Hippocampal formation (tissue), 2 donors: ENCODE results near the gene FHIT.

Experiments used
- DNase-seq, 2 donors: peaks; one replicate each; lab custom pipeline; 2025; lab: John Stamatoyannopoulos, UW

FHIT gene

GRCh38 chr3:59766200-59766872 is 1484.9 kb downstream of the FHIT start:
- DNase-seq = no peak

DNA sequence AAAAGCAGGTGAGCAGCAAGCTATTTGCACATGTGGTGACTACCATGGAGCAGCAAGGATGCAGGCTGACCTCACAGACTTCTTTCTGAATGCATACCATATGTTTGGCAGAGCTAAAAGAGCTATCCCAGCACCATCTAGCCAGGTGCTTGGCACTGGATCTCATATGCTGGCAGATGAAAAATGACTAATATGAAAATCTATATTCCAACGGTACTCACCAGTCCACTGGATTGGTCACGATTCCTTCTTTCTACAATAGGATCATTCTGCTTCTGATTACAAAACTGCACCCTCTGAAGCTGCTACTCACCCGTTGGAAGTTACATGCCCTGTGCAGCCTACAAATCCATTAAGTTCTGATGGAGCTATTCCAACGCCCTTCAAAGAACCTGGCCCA is 1487.1 kb downstream of the FHIT start:
- DNase-seq = no peak

DNA sequence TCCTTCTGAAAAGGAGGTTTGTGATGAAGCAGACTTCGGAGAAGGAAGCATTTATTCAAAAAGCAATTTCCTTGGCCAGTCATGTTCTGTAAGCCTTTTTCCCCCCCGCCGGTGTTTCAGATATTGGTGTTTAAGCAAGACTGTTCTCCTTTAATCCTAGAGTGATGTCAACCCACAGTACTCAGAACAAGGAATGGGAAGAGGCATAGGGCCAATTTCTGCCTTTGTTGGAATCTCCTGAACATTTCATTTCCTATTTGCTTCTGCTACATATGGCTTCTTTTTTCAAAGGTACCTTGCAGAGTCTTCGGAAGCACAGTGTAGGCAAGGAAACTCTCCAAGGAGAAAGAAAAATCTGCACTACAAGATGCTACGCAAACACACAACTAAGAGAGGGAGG is 1488.3 kb downstream of the FHIT start:
- no peak for DNase-seq

DNA sequence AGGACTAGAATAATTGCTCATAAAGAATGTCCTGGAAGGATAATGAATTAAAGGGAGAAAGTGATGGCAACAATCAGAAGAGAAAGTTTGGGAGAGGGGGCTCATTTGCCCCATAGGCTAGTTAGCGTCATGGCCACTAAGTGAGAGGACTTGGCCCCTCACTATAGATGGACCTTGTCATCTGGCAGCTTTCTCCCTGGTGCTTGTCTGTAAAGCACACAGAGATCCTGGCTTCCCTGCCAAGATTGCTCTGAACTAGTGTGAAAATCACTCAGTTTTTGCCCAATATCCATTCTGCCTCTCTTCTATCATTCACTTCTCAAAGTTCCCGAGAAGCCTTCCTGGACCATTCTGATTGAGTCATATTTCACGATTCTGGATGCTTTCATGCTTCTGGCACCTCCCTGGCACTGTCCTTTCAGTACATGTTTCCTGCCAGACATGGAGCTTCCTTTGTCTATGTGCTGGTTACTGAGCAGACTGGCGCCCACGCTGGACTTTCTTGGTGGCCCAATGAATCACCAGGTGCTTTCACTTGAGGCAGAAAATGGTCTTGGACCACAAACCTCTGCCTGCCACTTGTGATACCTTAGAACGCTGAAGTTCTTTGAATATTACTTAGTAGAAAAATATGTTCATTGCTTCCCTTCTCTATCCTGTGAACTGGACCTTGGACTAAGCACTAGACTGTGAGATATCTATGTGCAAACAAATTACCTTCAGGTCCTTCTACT is 1491.8 kb downstream of the FHIT start:
- no peak for DNase-seq

DNA sequence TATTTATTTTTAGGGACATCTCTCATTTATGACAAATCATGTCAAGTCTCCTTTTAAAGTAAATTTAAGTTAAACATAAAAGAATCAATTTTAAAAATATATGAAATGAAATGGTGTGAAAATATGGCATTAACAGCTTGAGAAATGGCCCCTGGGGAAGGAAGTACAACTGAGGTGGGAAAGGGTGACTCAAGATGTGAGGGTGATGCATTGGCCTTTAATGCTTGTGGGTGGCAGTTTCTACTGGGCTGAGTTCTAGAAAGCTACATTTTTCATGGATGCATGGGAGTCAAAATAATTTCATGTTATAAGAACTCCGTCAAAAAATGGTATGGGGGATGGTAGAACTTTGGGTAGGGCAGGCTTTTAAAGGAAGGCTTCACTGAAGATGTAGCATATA is 1492.6 kb downstream of the FHIT start:
- DNase-seq = no peak

GRCh38 chr3:59756934-59757333 is 1494.3 kb downstream of the FHIT start:
- DNase-seq = no peak

DNA sequence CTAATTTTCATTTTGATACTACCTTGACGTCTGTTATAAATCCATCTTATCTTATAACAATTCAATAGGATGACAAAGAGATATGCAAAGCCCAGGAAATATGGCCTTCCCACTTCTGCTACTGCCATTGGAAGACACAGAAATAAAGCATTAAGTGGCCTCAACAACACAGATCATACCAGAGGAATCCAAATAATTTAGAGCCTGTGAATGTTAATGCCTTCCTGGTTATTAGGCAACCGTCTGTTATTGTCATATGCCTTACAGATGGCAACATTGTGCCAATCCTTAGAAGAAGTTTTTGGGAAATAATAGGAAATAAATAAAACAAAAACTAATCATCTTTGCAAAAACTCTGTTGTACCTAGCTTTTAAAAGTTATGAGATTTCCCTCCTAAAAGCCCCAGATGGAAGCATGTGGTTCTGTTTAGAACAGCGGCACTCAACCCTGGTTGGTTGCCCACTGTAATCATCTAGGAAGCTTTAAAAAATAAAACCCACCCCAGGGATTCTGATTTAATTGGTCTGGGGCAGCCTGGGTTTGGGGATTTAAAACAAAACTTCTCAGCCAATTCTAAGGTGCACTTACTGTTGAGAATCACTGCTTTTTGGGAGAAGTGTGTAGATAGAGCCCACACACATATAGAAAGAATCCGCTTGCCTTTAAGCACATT is 1496.7 kb downstream of the FHIT start:
- DNase-seq = no peak

DNA sequence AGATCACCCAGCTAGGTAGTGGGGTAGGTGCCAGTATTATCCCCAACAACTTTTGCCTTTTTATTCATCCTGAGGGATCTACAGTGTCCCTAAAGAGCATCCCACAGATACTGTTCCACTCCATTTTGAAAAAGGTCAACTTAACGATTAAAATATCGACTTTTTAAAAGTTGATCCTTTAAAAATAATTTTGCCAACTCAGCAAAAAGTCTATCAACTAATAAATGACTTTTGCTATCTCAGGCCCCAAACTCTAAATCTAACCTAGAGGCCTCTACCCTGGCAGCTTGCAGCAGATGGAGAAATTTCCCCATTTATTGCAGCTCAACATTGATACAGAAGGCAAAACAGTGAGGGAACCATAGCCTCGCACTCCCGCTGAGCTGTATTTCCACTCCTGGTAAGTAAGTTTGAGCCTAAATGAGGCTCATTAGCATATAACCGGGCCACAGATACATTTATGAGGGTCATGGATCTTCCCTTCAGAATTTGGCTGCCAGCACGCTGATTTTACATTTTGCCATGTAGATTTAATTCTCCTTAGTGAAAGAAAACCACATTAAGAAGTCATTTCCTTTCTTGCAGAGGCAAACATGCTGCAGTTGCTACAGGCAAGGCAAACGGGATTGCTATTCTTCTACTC is 1497.3 kb downstream of the FHIT start:
- DNase-seq = no peak

GRCh38 chr3:59752925-59753324 is 1498.3 kb downstream of the FHIT start:
- no peak for DNase-seq

DNA sequence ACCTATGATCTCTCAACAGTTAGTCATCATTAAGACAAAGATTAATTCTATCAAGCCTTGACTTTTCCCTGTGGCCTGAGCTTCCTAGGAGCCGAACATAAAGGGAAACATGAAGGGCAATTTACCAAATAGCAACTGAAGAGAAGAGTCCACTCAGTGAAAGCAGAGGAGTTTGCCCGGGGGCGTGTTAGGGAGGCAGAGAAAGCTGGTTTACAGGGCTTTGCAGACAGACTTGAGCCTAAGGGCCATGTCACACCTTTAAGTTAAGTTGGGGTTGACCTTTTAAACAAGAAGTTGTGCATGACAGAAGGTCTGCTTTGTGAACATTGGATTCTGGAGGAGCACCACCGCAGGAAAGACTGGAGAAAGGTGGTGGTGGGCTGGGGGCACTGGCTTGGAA is 1499.6 kb downstream of the FHIT start:
- DNase-seq = no peak

DNA sequence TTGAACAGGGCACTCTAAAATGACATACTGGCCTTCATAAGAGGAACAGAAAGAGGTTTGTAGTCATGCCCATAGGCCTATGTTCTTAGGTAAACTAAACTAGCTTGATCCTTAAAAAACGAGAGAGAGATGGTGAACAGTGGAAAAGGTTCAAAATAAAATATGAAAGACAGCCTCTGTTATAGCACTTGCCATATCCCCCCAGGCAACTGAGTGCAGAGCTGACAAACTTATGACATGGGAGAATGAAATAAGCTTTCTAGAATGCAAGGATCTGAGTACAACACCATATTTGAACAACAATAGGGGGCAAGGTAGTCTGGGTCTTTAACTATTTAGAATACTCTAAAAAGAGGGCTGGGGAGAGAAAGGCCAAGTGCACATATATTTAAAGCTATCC is 1500.9 kb downstream of the FHIT start:
- no peak for DNase-seq

DNA sequence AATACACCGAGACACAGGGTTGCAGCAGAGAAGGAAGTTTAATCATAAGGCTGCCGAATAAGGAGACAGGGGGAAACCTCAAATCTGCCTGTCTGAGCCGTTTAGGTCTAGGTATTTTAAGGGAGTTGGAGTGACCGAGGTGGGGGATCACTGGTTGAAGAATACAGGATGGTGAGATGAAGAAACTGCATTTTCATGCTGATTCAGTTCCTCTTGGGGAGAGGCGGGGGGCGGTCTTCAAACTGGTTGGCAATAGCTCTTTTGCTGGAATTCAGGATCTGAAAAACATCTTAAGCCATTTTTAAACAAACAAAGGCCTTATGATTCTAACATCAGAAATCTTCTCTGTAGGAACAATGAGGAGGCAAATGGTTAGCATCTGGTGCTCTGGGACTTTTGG is 1502.0 kb downstream of the FHIT start:
- DNase-seq = no peak

GRCh38 chr3:59746585-59746984 is 1504.7 kb downstream of the FHIT start:
- DNase-seq = no peak

DNA sequence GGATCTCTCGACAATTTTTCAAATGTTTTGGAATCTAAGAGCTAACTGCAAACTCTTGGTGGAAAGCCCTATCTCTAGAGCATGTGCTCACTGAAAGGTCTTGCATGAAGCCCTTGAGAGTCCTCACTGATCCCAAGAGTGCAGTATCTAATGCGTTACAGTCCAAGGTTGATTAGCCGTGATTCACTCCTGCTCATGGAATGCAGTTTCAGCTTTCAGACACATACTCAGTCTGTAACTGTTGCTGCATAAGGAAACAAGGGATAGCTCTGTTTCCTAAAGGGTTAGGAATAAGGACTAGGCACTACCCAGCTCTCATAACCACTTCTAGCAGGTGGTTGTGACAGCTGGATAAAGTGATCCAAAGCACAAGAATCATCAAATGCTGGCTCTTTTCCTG is 1514.0 kb downstream of the FHIT start:
- no peak for DNase-seq

- DNase-seq = no peak
These were observed 1517.2 kb downstream of the FHIT start for GRCh38 chr3:59734061-59734460.

- no peak for DNase-seq
These were observed 1518.0 kb downstream of the FHIT start for GRCh38 chr3:59733041-59733809.

DNA sequence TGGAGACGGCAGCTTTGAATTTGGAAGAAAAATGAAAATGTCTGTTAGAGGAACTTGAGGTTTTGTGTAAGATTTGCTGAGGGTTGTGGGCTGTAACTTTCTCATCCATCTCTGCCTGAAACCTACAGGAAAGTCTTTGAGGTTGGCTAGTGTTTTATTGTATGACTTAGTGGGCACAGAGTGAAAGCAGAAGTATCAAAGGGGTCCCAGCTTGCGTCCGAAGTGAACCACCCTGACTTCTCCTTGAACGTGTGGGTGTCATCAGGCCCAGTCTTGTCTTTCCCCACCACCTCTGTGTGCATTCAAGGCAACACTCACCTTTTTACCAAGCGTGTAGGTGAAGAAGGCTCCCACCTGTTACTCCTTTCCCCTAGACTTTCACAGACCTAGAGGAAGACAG is 1519.3 kb downstream of the FHIT start:
- DNase-seq = no peak

- no peak for DNase-seq
These were observed 1520.7 kb downstream of the FHIT start for GRCh38 chr3:59730591-59730990.

DNA sequence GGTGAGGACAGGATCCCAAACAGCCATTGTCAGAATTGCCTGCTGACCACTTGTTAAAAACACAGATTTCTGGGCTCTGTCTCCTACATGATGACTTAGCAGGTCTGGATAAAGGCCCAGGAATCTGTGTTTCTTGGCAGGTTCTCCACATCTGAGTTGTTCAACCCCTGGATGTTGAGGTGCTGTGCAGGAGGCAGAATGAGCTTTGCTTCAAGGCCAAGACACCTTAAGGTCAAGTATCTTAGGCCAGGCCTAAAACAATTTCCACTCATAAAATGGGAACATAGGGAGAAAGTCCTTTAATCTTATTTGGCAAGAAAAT is 1522.7 kb downstream of the FHIT start:
- DNase-seq = no peak

DNA sequence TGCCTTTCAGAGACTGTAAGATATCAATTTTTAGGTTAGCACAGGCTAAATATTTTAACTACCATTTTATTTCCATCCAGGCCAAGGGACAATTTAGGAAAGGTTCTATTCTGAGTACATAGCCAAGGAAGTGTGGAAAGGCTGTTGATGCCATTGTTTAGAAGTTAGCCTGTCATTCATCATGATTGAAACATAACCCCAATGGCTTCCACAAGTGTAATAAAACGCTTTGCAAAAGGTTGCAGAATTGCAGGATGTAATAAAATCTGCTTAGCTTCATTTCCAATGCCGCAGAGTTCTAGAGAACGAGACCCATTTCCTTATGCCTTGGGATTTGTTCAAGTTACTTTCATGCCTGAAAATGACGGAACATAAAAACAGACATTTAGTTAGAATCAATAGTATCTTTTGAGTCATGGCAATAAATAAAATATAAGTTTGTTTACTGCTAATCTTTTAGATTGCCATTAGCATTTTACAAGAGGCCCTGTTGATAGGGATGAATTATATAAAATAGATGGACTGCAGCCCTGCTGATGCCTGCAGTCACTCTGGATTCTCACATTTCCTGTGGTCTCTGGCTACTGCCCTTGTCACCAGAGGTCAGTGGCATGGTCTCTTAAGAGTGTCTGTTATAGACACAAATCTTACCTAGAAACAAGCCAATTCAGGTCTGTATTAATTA is 1523.2 kb downstream of the FHIT start:
- DNase-seq = no peak

DNA sequence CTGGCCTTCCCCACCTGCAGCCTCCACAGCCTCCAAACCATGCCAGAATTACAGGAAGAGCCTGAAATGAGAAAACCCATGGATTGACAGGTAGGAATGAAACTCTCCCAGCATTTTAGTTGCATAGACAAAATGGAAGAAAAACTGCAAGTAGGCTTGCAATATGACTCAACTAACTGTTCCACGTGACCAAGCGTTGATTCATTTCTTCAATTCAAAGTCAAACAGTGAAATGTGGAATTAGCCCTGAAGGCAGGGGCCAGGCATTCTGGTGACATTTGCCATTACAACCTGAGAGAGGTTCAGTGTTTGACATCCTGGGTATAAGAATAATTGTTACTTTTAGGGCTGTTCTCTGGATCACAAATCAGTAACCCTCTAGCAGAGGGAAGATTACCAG is 1525.0 kb downstream of the FHIT start:
- DNase-seq = no peak
